ENCODE measurements around the gene RFPL1. TPM values are rescaled to one million over a fixed set of nuclear protein-coding genes. Genes with fewer than 3 reads are reported as not detected.

Gene RFPL1
- polyA plus RNA-seq, 1 donor: 0.81 TPM

GRCh38 chr22:29442976-29443375 is 4.6 kb downstream of the RFPL1 start:
- DNase-seq: no peak

- no peak for DNase-seq
Observed at GRCh38 chr22:29443452-29443851, 5.1 kb downstream of the RFPL1 start.

GRCh38 chr22:29443861-29444792 is 5.7 kb downstream of the RFPL1 start:
- DNase-seq: no peak

DNA sequence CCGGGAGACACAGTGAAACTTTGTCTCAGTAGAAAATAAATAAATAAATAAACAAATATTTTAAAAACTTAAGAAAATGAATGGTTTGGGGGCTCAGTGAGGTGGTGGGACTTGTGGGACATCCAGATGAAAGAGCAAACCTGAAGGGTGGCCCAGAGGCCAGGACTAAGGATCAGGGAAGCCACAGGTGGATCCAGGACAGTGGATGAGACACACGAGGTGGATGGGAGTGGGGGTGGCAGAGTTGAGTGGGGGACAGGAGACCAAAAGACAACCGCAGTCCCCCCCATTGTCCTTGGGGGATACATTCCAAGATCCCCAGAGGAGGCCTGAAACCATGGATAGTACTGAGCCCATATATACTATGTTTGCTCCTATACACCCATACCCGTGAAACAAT is 7.1 kb downstream of the RFPL1 start:
- DNase-seq: no peak

GRCh38 chr22:29447906-29448305 is 9.5 kb downstream of the RFPL1 start:
- no peak for DNase-seq

GRCh38 chr22:29449296-29449875 is 11.0 kb downstream of the RFPL1 start:
- no peak for DNase-seq

- no peak for DNase-seq
Observed at GRCh38 chr22:29450222-29450621, 11.8 kb downstream of the RFPL1 start.

- DNase-seq: no peak
Observed at GRCh38 chr22:29451863-29452262, 13.5 kb downstream of the RFPL1 start.

GRCh38 chr22:29454276-29454675 is 15.9 kb downstream of the RFPL1 start:
- no peak for DNase-seq

GRCh38 chr22:29456211-29456671 is 17.9 kb downstream of the RFPL1 start:
- no peak for DNase-seq

GRCh38 chr22:29457730-29458129 is 19.3 kb downstream of the RFPL1 start:
- no peak for DNase-seq

- no peak for DNase-seq
Observed at GRCh38 chr22:29458551-29458950, 20.2 kb downstream of the RFPL1 start.

DNA sequence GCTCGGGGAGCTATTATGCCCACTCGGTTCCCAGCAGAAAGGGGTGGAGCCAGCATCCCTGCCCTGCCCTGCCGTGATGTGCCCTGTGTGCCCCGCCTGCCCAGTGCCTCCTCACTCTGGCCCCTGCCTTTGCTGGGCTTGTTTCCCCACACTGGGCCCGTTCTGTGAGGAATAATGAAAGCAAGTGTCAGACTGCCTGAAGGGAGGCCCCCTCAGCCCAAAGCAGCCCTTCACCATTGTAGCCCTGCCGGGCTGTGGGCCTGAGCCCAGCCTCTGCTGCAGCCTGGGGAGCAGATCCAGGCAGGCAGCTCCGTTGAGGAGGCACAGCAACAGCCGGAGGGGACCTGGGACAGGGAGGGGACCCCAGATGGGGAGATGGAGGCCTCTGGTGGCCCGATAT is 21.4 kb downstream of the RFPL1 start:
- no peak for DNase-seq

GRCh38 chr22:29461263-29461662 is 22.9 kb downstream of the RFPL1 start:
- DNase-seq: no peak

GRCh38 chr22:29463629-29464028 is 25.2 kb downstream of the RFPL1 start:
- DNase-seq: no peak

- DNase-seq: no peak
Observed at GRCh38 chr22:29464581-29464980, 26.2 kb downstream of the RFPL1 start.

GRCh38 chr22:29469755-29470154 is 31.4 kb downstream of the RFPL1 start:
- DNase-seq: no peak

DNA sequence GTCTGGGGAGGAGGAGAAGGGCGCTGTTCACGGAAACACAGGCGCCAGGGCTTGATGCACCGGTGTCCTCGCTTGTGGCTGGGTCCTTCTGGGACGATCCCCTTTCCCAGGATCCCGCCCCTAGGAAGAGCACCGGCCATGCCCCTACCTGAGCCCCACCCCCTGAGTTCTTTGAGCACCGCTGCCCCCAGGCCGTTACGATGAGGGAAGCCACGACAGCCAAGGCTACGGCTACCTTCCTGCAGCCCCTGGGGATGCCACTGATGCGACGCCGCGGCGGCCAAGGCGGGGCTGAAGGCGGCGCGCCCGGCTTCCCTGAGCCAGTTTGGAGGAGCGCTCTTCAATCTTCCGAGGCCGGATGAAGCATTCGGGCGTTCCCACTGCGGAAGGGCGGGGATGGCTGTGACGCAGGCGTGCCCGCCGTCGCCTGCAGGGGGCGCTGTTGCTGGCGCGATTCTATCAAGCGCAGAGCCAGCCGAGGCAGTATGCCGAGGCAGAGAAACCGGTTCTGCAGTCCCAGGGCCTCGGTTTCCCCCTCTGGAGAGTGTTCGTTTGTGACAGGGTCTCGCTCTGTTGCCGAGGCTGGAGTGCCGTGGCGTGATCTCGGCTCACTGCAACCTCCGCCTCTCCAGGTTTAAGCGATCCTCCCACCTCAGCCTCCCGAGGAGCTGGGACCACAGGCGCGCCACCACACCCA is 31.9 kb downstream of the RFPL1 start:
- DNase-seq: peak; percentile 59

DNA sequence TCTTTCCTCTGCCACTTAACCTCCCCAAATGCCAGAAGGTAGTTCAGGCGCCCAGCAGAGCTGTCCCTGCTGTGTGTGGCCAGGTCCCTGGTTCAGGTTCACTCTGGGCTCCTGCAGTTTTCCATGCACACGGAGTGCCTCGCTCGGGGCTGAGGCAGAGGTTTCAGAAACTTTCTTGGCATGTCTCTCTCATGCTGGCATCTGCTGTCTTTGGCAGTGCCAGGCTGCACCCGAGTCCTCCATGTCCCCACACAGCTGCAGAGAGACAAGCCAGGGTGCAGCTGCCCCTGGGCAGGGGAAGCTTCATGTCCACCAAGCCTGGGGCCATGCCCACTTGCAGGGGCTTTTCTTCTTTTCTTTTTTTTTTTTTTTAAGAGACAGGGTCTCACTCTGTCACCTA is 34.6 kb downstream of the RFPL1 start:
- no peak for DNase-seq

GRCh38 chr22:29475550-29475949 is 37.2 kb downstream of the RFPL1 start:
- DNase-seq: no peak

- no peak for DNase-seq
Observed at GRCh38 chr22:29476116-29476515, 37.7 kb downstream of the RFPL1 start.

DNA sequence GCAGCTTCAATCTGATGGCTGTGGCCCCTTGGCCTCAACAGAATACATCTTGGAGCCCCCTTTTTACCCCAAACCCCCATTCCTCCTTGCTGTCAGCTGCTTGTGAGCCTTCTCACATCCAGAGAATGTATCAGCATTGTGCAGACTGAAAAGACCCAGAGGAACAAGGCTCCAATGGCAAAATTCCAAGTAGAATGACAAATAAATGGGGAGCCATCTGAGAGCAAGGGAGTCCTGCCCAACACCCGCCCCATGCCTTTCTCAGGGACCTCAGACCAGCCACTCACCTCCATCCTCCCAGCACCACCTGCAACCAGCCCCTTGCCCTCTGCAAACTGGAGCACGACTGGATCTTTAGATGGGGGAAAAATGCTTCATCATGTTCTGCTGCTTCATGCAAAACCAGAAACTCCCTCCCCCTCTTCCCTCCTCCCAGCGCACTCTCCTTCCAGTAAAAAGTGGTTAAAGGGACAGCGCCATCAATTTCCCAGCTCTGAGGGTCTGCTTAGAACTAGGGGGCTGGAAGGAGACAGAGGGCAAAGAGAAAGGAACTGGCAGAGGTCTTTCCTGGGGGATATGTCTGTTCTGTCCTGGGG is 39.4 kb downstream of the RFPL1 start:
- no peak for DNase-seq

Data from left kidney (tissue), 2 donors.